Head of caudate nucleus (tissue), 42 donors: ENCODE results near the gene OASL.
"Not testable (repeated sequence)": the region's sequence is repeated elsewhere in the genome, so short reads cannot be mapped to it uniquely, and the experiment has no call there.

ENCODE experiments used
- DNase-seq, 42 donors: peaks; one replicate each; pipeline versions ENCODE4 v3.0.0 to v3.0.0-alpha.2; 2020 to 2021; ENCODE audit warnings: mixed read lengths in 7 of 42
- intact Hi-C: fragments of 100-400 bp; cut with DNase I; formaldehyde crosslinking; loops from one replicate; pipeline ENCODE4 v1.15.0; 2022

OASL gene, protein sequence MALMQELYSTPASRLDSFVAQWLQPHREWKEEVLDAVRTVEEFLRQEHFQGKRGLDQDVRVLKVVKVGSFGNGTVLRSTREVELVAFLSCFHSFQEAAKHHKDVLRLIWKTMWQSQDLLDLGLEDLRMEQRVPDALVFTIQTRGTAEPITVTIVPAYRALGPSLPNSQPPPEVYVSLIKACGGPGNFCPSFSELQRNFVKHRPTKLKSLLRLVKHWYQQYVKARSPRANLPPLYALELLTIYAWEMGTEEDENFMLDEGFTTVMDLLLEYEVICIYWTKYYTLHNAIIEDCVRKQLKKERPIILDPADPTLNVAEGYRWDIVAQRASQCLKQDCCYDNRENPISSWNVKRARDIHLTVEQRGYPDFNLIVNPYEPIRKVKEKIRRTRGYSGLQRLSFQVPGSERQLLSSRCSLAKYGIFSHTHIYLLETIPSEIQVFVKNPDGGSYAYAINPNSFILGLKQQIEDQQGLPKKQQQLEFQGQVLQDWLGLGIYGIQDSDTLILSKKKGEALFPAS

GRCh38 chr12:121038861-121039668 is at the start of gene OASL:
OASL (minus strand) TSS chr12:121039246; CDS start chr12:121038971, 275 bp downstream.
- DNase-seq = peak in 20 of 42 donors; percentile 7 to 56 (median 20)
- intact Hi-C loops = no loop called here

GRCh38 chr12:121088195-121088585 is 49.1 kb upstream of the OASL start:
- DNase-seq = peak in 2 of 42 donors; percentile 12 to 25
- intact Hi-C loops = no loop called here

DNA sequence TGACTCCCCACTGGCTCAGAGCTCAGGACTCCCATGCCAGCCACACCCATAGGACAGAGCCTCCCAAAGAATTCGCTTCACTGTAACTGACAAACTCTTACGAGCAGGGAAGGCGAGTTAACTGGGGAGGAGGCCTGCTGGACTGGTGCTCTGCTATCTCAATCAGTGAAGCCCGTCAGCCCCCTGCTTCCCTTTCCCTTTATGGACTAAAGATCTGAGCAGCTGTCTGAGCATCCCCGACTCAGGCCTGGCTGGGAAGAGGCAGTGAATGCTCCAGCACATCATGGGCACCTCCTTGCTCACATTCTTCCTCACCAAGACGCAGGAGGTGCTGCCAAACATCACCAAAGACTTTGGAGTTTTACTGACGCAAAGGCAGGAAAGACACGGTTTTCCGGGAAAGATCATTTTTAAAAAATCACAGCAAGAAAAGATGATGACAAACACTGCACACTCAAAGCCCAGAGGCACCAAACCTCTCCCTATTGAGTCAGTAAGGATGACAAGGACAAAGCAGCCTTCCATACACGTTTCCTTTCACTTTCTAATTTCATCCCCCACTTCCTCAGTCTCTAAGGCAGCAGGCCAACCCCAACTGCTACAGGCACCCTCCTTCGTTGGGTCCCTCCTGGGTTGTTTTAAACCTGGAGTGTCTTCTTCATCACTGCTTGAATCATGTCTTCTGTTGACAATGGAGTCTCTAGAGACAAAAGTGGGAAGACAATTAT is 48.6 kb upstream of the OASL start:
- DNase-seq = peak in 2 of 42 donors; percentile 24 to 31
- intact Hi-C loops = no loop called here

DNA sequence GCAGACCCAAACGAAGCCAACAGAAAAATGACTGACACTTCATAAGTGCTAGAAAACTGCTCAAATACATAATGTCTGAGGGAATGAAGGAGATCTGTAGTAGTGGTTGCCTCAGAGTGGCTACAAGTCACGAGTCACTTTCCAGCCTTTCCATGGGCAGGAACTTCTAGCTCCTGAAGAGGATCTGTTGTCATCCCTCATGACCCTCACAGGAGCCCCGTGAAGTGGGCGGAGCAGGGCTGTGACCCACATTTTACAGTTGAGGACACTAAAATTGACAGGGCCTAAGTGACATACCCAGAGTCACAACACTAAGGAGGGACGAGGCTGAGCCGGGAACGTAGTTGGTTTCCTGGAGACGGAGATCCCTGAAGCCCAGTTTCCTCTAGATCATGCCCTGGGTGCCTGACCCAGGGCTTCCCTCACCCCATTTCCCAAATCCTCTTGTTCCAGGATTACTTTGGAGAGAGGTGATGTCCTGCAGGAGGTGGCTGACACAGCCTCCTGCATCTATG is 47.8 kb upstream of the OASL start:
- intact Hi-C loops = no loop called here
- DNase-seq = peak in 2 of 42 donors; percentile 10 to 20

DNA sequence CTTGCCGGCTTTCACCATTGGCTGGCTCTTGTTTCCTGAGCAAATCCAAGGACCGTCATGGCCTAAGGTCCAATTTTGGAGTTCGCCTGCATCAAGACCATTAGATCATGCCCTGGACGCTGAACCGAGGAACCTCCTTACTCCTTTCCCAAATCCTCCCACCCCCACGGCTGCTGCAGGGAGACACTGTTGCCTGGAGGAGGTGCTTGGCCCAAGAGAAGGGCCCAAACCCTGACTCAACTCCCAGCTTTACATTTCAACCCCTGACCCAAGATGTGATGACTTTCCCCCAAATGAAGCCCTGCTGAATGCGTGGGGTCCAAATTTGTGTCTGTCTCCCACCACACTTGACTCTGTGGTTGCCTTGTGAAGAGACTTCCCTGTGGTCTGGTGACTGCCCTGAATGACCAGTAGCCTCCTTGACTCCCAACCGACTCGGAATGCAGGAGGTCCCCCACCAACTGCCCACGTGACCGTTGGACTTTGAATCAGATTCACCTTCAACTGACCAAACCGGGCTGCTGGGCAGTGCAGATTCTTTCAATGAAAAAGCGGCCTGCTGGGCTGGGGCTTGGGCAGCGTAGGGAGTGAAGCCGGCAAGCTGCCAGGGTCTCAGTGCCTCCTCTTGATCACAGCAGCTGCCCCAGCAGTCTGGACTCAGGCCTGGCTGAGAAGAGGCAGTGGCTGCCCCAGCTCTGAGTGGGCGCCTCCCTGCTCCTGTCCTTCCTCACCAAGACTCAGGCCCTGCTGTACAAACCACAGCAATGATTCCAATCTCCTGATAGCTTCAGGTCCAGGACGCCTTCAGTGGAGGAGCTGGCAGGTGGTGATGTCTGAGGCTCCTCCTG is 46.7 kb upstream of the OASL start:
- intact Hi-C loops = no loop called here
- DNase-seq = peak in 4 of 42 donors; percentile 4 to 35 (median 12)

- DNase-seq = peak in 1 of 42 donors; percentile 15
- intact Hi-C loops = no loop called here
Measured at GRCh38 chr12:121085069-121085468, 46.0 kb upstream of the OASL start.

- peak in 1 of 42 donors; percentile 10 for DNase-seq
- intact Hi-C loops = no loop called here
Measured at GRCh38 chr12:121084229-121084628, 45.2 kb upstream of the OASL start.

GRCh38 chr12:121080909-121081308 is 41.9 kb upstream of the OASL start:
- no peak for DNase-seq
- intact Hi-C loops = no loop called here

GRCh38 chr12:121079736-121080272 is 40.8 kb upstream of the OASL start:
- intact Hi-C loops = no loop called here
- DNase-seq = peak in 1 of 42 donors; percentile 13

GRCh38 chr12:121077440-121077839 is 38.4 kb upstream of the OASL start:
- intact Hi-C loops = not testable (repeated sequence)
- DNase-seq = peak in 1 of 42 donors; percentile 2

- DNase-seq = not testable (repeated sequence)
Measured at GRCh38 chr12:121075911-121076310, 36.9 kb upstream of the OASL start.

GRCh38 chr12:121072147-121072546 is 33.1 kb upstream of the OASL start:
- DNase-seq = peak in 1 of 42 donors; percentile 23
- intact Hi-C loops = no loop called here

More at GRCh38 chr12:121075911-121076310, 36.9 kb upstream of the OASL start:
- intact Hi-C loops = not testable (repeated sequence)

DNA sequence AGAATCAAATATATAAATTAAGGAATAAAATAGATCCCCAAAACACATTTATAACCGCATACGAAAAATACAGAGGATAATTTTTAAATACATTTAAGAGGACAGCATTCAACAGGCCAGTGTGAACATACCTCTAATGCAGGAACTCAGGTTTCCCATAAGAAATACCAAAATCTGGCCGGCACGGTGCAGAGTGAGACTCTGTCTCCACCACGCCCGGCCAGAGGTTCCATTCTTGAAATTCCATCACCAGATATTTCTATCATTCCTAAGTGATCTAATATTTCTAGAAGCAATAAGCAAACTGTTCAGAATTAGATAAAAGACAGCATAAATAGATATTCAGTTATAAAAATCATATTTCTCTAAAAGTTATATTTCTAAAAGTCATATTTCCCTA is 30.2 kb upstream of the OASL start:
- intact Hi-C loops = no loop called here
- DNase-seq = peak in 1 of 42 donors; percentile 10

- no peak for DNase-seq
- intact Hi-C loops = no loop called here
Measured at GRCh38 chr12:121065345-121065744, 26.3 kb upstream of the OASL start.

DNA sequence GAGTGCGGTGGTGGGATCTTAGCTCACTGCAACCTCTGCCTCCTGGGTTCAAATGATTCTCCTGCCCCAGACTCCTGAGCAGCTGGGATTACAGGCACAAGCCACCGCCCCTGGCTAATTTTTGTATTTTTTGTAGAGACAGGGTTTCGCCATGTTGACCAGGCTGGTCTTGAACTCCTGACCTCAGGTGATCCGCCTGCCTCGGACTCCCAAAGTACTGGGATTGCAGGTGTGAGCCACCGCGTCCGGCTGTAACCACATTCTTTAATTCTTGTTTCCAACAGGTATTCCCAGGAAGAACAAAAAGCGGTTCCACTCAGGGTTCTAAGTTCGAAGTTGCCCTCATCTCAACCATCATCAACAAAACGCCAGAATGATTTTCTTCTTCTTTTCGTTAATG is 25.5 kb upstream of the OASL start:
- intact Hi-C loops = not testable (repeated sequence)

GRCh38 chr12:121064116-121064515 is 25.1 kb upstream of the OASL start:
- intact Hi-C loops = no loop called here
- DNase-seq = peak in 1 of 42 donors; percentile 27

More for the DNA sequence above, 25.5 kb upstream of the OASL start:
- DNase-seq = peak in 1 of 42 donors; percentile 16

- intact Hi-C loops = no loop called here
- DNase-seq = peak in 1 of 42 donors; percentile 21
Measured at GRCh38 chr12:121062391-121063045, 23.5 kb upstream of the OASL start.
